HepG2 (cell line): ENCODE results near the gene DIPK1C.

Source experiments
- EZH2 ChIP-seq: conservative IDR thresholded peaks from 2 replicates; pipeline ENCODE4 v1.6.1; 2012; ENCODE audit warnings: mild to moderate bottlenecking, low read depth, low read length, moderate library complexity
- JUND ChIP-seq: sonication (generic); formaldehyde crosslinking; IDR thresholded peaks from 2 replicates; pipeline ENCODE4 v1.8.0; 2022; ENCODE audit warnings: mild to moderate bottlenecking, missing genetic modification reagents
- POLR2A ChIP-seq, 2 experiments: IDR thresholded peaks; 2 replicates each; pipeline ENCODE4 v1.6.1; 2011; ENCODE audit warnings: low read depth in 2 of 2, low read length in 2 of 2, mild to moderate bottlenecking in 1 of 2, moderate library complexity in 1 of 2; ENCODE audit not compliant: insufficient read depth in 1 of 2
- SNAPC2 ChIP-seq: sonication (generic); formaldehyde crosslinking; IDR thresholded peaks from 2 replicates; pipeline ENCODE4 v1.8.1; 2022; ENCODE audit warnings: mild to moderate bottlenecking, missing genetic modification reagents
- ZBTB7B ChIP-seq: sonication (generic); formaldehyde crosslinking; IDR thresholded peaks from 2 replicates; pipeline ENCODE4 v1.4.0; 2020; ENCODE audit warnings: missing genetic modification reagents
- ZNF282 ChIP-seq: fragments of 450-650 bp; IDR thresholded peaks from 2 replicates; pipeline ENCODE4 v1.6.1; 2018; ENCODE audit not compliant: partially characterized antibody
- ZNF589 ChIP-seq: sonication (generic); formaldehyde crosslinking; conservative IDR thresholded peaks from 2 replicates; pipeline ENCODE4 v1.8.0; 2022; ENCODE audit warnings: mild to moderate bottlenecking, moderate library complexity, missing genetic modification reagents
- ZNF646 ChIP-seq: sonication (generic); formaldehyde crosslinking; IDR thresholded peaks from 2 replicates; pipeline ENCODE4 v1.9.0; 2021; ENCODE audit warnings: mild to moderate bottlenecking, missing genetic modification reagents
- TF ChIP-seq, protein P1 (sequence below), 2 experiments: fragments of 450-650 bp in 1 of 2; sonication (generic) in 1 of 2; formaldehyde crosslinking in 1 of 2; IDR thresholded peaks; 2 replicates each; pipeline versions ENCODE4 v1.6.1 to v1.8.0; 2016 to 2022; ENCODE audit warnings: antibody characterized with exemption in 1 of 2, mild to moderate bottlenecking in 1 of 2, missing genetic modification reagents in 1 of 2

GRCh38 chr18:74498712-74499627, 41.9 kb upstream of the DIPK1C start:
- TF ChIP-seq SNAPC2 = no peak
- TF ChIP-seq JUND = no peak
- TF ChIP-seq POLR2A (IDR thresholded peaks at IDR 0.05; ENCODE audit: insufficient read depth in 1 of 2, low read depth in 2 of 2, low read length in 2 of 2) = peak in 1 of 2 experiments; percentile 25; a peak in 1 of 4 replicates
- TF ChIP-seq, protein P1, sequence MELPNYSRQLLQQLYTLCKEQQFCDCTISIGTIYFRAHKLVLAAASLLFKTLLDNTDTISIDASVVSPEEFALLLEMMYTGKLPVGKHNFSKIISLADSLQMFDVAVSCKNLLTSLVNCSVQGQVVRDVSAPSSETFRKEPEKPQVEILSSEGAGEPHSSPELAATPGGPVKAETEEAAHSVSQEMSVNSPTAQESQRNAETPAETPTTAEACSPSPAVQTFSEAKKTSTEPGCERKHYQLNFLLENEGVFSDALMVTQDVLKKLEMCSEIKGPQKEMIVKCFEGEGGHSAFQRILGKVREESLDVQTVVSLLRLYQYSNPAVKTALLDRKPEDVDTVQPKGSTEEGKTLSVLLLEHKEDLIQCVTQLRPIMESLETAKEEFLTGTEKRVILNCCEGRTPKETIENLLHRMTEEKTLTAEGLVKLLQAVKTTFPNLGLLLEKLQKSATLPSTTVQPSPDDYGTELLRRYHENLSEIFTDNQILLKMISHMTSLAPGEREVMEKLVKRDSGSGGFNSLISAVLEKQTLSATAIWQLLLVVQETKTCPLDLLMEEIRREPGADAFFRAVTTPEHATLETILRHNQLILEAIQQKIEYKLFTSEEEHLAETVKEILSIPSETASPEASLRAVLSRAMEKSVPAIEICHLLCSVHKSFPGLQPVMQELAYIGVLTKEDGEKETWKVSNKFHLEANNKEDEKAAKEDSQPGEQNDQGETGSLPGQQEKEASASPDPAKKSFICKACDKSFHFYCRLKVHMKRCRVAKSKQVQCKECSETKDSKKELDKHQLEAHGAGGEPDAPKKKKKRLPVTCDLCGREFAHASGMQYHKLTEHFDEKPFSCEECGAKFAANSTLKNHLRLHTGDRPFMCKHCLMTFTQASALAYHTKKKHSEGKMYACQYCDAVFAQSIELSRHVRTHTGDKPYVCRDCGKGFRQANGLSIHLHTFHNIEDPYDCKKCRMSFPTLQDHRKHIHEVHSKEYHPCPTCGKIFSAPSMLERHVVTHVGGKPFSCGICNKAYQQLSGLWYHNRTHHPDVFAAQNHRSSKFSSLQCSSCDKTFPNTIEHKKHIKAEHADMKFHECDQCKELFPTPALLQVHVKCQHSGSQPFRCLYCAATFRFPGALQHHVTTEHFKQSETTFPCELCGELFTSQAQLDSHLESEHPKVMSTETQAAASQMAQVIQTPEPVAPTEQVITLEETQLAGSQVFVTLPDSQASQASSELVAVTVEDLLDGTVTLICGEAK (IDR thresholded peaks at IDR 0.05) = no peak
- TF ChIP-seq, protein P1 (CRISPR knock-in tag; IDR thresholded peaks at IDR 0.05) = no peak
- TF ChIP-seq ZBTB7B (CRISPR knock-in tag) = no peak
- no peak for TF ChIP-seq ZNF589
- no peak for TF ChIP-seq ZNF646 (CRISPR knock-in tag)
- TF ChIP-seq EZH2 = no peak
- no peak for TF ChIP-seq ZNF282
